ENCODE measurements around the gene PPCDC. TPM values are rescaled to one million over a fixed set of nuclear protein-coding genes. Genes with fewer than 3 reads are reported as not detected.

PPCDC gene
- polyA plus RNA-seq, 1 experiment, result 5.5 TPM

DNA sequence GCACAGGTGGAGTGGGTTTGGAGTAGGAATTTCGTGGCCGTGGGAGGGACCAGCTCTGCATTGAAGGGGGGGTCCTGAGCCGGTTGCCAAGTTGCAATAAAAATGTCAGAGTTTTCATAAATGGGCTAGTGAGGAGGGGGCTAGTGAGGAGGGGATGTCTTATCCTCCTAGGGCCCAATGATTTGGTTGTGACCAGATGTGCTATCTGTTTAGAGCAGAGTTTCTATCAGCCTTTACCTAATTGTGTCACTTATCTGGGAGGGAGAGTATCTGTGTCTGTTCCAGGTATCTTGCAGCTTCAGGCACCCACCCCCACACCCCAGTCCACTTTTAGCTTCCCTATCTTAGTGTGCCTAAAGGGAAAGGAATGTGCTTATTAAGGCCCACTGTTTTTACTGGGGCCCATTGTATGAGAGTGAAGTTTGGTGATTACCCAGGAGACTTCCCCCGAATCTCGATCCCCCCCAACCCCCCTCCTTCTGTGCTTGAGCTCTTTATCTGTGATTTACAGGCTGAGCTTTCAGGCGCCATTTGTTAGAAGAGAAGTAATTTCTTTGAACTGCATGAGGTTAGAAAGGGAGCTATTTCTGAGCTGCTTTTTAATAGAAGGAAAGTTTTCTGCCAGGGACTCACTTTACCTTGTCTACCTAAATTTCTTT, 42.6 kb downstream of the PPCDC start:
- DNase-seq (ENCODE audit: low read depth, low spot score), result no peak
- ChIA-PET POLR2A (interaction anchor here (0.6 kb wide), 1 partner anchor 13 kb away, joined by 4 read pairs; no protein-coding TSS in a partner anchor), CTCF (no interaction called here)
- Histone ChIP-seq H3K27ac (ENCODE audit: low read depth, low read length) (no peak overlapping the region), H3K27me3 (ENCODE audit: control insufficient read depth, insufficient read depth, low read length) (peaks cover 7% of the 10 kb centered on the region), H3K9me3 (ENCODE audit: control insufficient read depth, insufficient read depth, low read length) (peaks cover 7% of the 10 kb centered on the region), H3K4me3 (ENCODE audit: low read depth, low read length) (no peak overlapping the region)
- TF ChIP-seq, protein P1, sequence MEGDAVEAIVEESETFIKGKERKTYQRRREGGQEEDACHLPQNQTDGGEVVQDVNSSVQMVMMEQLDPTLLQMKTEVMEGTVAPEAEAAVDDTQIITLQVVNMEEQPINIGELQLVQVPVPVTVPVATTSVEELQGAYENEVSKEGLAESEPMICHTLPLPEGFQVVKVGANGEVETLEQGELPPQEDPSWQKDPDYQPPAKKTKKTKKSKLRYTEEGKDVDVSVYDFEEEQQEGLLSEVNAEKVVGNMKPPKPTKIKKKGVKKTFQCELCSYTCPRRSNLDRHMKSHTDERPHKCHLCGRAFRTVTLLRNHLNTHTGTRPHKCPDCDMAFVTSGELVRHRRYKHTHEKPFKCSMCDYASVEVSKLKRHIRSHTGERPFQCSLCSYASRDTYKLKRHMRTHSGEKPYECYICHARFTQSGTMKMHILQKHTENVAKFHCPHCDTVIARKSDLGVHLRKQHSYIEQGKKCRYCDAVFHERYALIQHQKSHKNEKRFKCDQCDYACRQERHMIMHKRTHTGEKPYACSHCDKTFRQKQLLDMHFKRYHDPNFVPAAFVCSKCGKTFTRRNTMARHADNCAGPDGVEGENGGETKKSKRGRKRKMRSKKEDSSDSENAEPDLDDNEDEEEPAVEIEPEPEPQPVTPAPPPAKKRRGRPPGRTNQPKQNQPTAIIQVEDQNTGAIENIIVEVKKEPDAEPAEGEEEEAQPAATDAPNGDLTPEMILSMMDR (IDR thresholded peaks at IDR 0.05; ENCODE audit: low read depth, low read length), result no peak

DNA sequence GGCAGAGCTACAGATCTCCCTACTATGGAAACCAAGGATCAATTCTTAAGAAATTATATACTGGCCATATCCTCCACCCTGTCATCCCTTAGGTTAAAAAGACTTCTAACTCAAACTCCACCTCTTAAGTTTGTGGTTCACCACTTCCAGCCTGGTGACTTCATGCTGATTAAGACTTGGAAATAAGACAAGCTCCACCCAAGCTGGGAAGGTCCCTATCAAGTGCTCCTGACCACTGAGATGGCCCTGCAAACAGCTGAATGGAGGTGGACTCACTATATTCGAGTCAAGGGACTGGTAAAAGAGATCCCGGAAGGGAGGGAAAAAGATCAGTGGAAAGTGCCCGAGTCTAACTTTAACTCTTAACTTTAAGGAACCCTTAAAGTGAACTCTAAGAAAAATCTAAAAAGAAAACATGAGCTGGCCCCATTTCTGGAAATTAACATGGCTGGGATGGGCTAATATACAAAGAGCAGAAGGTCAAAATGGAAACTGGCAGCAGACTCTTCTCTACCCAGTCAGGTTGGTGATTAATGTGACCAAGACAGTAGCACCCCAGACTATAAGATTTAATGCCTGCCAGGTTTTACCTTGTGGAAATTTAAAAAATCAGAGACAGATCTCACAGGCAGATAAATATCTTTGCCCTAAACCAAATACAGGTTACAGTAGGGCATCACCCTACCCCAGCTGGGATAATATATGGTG, 43.9 kb downstream of the PPCDC start:
- ChIA-PET CTCF (no interaction called here), POLR2A (no interaction called here)
- Histone ChIP-seq H3K27me3 (ENCODE audit: control insufficient read depth, insufficient read depth, low read length) (peaks cover 7% of the 10 kb centered on the region), H3K4me3 (ENCODE audit: low read depth, low read length) (no peak overlapping the region), H3K27ac (ENCODE audit: low read depth, low read length) (no peak overlapping the region), H3K9me3 (ENCODE audit: control insufficient read depth, insufficient read depth, low read length) (peaks cover 7% of the 10 kb centered on the region)
- TF ChIP-seq, protein P1 (IDR thresholded peaks at IDR 0.05; ENCODE audit: low read depth, low read length), result no peak
- DNase-seq (ENCODE audit: low read depth, low spot score), result no peak

- TF ChIP-seq, protein P1 (IDR thresholded peaks at IDR 0.05; ENCODE audit: low read depth, low read length), result no peak
- ChIA-PET POLR2A (no interaction called here), CTCF (no interaction called here)
- H3K27ac ChIP-seq (ENCODE audit: low read depth, low read length), result no peak overlapping the region
- DNase-seq (ENCODE audit: low read depth, low spot score), result no peak
- H3K27me3 ChIP-seq (ENCODE audit: control insufficient read depth, insufficient read depth, low read length), result peaks cover 7% of the 10 kb centered on the region
- H3K4me3 ChIP-seq (ENCODE audit: low read depth, low read length), result no peak overlapping the region
- H3K9me3 ChIP-seq (ENCODE audit: control insufficient read depth, insufficient read depth, low read length), result peaks cover 7% of the 10 kb centered on the region
These were observed 45.4 kb downstream of the PPCDC start for GRCh38 chr15:75068748-75069147.

GRCh38 chr15:75069301-75069925, 46.0 kb downstream of the PPCDC start:
- no peak overlapping the region for H3K4me3 ChIP-seq (ENCODE audit: low read depth, low read length)
- no peak for DNase-seq (ENCODE audit: low read depth, low spot score)
- TF ChIP-seq, protein P1 (IDR thresholded peaks at IDR 0.05; ENCODE audit: low read depth, low read length), result no peak
- ChIA-PET CTCF (no interaction called here), POLR2A (no interaction called here)
- peaks cover 7% of the 10 kb centered on the region for H3K9me3 ChIP-seq (ENCODE audit: control insufficient read depth, insufficient read depth, low read length)
- H3K27ac ChIP-seq (ENCODE audit: low read depth, low read length), result no peak overlapping the region
- peaks cover 6% of the 10 kb centered on the region for H3K27me3 ChIP-seq (ENCODE audit: control insufficient read depth, insufficient read depth, low read length)

GRCh38 chr15:75070674-75071073, 47.3 kb downstream of the PPCDC start:
- TF ChIP-seq, protein P1 (IDR thresholded peaks at IDR 0.05; ENCODE audit: low read depth, low read length), result no peak
- H3K9me3 ChIP-seq (ENCODE audit: control insufficient read depth, insufficient read depth, low read length), result peaks cover 4% of the 10 kb centered on the region
- ChIA-PET POLR2A (no interaction called here), CTCF (no interaction called here)
- no peak overlapping the region for H3K4me3 ChIP-seq (ENCODE audit: low read depth, low read length)
- no peak overlapping the region for H3K27ac ChIP-seq (ENCODE audit: low read depth, low read length)
- no peak for DNase-seq (ENCODE audit: low read depth, low spot score)
- peaks cover 6% of the 10 kb centered on the region for H3K27me3 ChIP-seq (ENCODE audit: control insufficient read depth, insufficient read depth, low read length)

Data from AG04450 (cell line).